ENCODE data around the gene HEMGN. TPM values are rescaled to one million over a fixed set of nuclear protein-coding genes. Genes with fewer than 3 reads are reported as not detected.
"Not testable (repeated sequence)": the region's sequence is repeated elsewhere in the genome, so short reads cannot be mapped to it uniquely, and the experiment has no call there.

The HEMGN gene
- total RNA-seq, 2 donors from 2014 or later = 1.4 TPM; not detected in 1

DNA sequence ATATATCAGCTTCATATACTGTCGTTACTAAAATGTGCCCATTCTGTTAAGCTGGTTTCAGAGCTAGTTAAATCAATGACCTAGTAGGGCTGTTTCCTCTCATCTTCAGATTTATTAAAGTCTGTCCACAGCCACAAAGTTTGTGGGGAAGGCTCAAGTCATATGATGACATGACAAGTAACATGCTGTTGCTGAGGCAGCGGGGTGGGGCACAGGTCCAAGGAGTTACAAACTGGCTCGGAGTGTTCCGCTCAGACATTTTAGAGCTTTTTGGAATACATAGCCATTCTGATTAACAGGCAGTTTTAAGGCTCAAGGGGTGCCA is 42.5 kb upstream of the HEMGN start:
- DNase-seq (ENCODE audit: low spot score) = peak; percentile 71
- WGBS = 12% methylated on average over 4 of the region's 4 CpGs

DNA sequence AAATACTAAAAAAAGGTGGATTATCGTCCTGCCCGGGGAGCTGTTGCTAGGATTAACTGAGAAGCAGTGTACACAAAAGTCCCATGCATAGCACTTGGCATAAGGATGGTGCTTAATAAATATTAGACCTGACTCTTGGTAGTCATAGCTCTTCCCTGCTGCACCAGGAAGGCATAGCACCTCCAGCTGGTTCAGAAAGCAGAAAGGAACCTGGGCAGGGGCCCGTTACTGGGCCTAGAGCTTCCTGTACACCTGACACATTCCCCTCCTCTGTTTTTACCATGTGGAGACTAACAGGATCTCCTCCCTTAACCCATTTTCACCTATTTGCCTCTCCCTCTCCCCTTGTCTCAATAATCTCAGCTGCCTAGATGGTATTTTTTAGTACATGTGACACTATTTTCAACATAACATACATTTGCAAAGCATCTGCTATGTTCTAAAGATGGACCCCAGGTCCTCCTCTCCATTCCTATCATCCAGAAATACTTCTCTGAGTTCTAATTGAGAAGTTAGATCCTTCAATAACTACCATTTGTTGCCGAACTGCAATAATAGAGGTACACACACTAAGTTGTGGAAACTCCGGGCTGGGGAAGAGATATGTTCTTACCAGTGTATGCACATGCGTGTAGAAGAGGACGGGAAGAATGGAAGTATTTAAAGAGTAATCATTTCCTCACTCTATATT is 42.0 kb upstream of the HEMGN start:
- Histone ChIP-seq H3K4me1 (replicated peaks) (peaks cover 5% of the 10 kb centered on the region), H3K27ac (peak overlapping the region; percentile 41 to 50), H3K27me3 (replicated peaks; ENCODE audit: insufficient read depth) (no peaks in the 10 kb centered on the region), H3K4me3 (no peak overlapping the region), H3K9me3 (no peaks in the 10 kb centered on the region), H3K36me3 (no peaks in the 10 kb centered on the region)
- intact Hi-C loops (cut with DNase I) = no loop called here
- no peak for DNase-seq (ENCODE audit: low spot score)
- TF ChIP-seq, protein P1, sequence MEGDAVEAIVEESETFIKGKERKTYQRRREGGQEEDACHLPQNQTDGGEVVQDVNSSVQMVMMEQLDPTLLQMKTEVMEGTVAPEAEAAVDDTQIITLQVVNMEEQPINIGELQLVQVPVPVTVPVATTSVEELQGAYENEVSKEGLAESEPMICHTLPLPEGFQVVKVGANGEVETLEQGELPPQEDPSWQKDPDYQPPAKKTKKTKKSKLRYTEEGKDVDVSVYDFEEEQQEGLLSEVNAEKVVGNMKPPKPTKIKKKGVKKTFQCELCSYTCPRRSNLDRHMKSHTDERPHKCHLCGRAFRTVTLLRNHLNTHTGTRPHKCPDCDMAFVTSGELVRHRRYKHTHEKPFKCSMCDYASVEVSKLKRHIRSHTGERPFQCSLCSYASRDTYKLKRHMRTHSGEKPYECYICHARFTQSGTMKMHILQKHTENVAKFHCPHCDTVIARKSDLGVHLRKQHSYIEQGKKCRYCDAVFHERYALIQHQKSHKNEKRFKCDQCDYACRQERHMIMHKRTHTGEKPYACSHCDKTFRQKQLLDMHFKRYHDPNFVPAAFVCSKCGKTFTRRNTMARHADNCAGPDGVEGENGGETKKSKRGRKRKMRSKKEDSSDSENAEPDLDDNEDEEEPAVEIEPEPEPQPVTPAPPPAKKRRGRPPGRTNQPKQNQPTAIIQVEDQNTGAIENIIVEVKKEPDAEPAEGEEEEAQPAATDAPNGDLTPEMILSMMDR (IDR thresholded peaks at IDR 0.05) = no peak
- no peak for TF ChIP-seq POLR2AphosphoS5 (IDR thresholded peaks at IDR 0.05)
- 54% methylated on average over 7 of the region's 7 CpGs for WGBS

More for the DNA sequence above, 42.5 kb upstream of the HEMGN start:
- Histone ChIP-seq H3K36me3 (no peaks in the 10 kb centered on the region), H3K27me3 (replicated peaks; ENCODE audit: insufficient read depth) (no peaks in the 10 kb centered on the region), H3K4me1 (replicated peaks) (peaks cover 5% of the 10 kb centered on the region), H3K27ac (peak overlapping the region; percentile 41 to 50), H3K9me3 (no peaks in the 10 kb centered on the region), H3K4me3 (no peak overlapping the region)
- intact Hi-C loops (cut with DNase I) = no loop called here
- TF ChIP-seq, protein P1 (IDR thresholded peaks at IDR 0.05) = no peak
- peak; percentile 66 for TF ChIP-seq POLR2AphosphoS5 (IDR thresholded peaks at IDR 0.05)

DNA sequence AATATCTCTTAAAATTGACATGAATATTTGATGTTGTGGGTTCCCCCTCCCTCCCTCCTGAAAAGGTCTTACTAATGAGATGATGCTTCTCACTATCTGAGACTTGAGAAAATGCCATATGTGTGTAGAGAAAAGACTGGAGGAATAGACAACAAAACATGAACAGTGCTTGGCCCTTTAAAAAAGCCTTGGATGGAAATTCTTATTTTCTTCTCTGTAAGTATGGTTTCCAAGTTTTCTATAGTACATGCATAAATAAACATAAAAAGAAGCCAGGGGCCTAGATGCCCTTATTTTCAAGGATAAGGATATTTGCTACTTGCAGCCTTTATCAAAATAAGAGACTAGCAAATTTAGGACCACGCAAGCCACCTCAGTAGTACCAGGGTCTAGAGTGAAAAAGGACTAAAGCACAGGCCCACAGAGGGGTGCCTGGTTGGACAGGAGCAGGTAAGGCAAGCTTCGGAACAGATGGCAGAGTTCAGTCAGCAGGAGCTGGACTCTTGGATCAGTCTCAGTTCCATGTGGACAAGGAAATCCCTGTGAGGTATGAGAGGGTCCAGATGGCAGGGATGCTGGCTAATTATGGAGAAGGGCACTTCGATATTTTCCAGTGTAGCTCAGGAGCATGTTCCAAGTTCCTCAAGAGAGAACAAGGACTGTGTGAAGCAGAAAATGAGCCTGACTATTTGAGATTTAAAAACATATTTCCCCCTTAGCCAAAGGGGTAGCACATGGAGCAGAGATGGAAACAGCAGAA is 40.6 kb upstream of the HEMGN start:
- H3K27me3 ChIP-seq (replicated peaks; ENCODE audit: insufficient read depth) = no peaks in the 10 kb centered on the region
- no peak for TF ChIP-seq POLR2AphosphoS5 (IDR thresholded peaks at IDR 0.05)
- TF ChIP-seq POLR2A (IDR thresholded peaks at IDR 0.05) = no peak
- H3K36me3 ChIP-seq = no peaks in the 10 kb centered on the region
- no peak overlapping the region for H3K4me3 ChIP-seq
- H3K27ac ChIP-seq = no peak overlapping the region
- intact Hi-C loops (cut with DNase I) = no loop called here
- DNase-seq (ENCODE audit: low spot score) = no peak
- 85% methylated on average over 3 of the region's 3 CpGs for WGBS
- peaks cover 5% of the 10 kb centered on the region for H3K4me1 ChIP-seq (replicated peaks)
- H3K9me3 ChIP-seq = no peaks in the 10 kb centered on the region

DNA sequence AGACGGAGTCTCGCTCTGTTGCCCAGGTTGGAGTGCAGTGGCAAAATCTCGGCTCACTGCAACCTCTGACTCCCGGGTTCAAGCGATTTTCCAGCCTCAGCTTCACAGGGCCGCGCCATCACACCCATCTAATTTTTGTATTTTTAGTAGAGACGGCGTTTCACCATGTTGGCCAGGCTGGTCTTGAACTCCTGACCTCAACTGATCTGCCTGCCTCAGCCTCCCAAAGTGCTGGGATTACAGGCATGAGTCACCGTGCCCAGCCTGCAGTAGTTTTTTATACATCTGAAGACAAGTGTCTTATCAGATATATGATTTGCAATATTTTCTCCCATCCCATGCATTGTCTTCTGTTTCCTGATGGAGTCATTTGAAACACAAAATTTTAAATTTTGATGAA is 38.7 kb upstream of the HEMGN start:
- H3K4me1 ChIP-seq (replicated peaks); H3K4me3 ChIP-seq; H3K36me3 ChIP-seq; DNase-seq (ENCODE audit: low spot score); H3K9me3 ChIP-seq; H3K27ac ChIP-seq; H3K27me3 ChIP-seq (replicated peaks; ENCODE audit: insufficient read depth); intact Hi-C loops (cut with DNase I): not testable (repeated sequence)
- WGBS = 92% methylated on average over 10 of the region's 10 CpGs

DNA sequence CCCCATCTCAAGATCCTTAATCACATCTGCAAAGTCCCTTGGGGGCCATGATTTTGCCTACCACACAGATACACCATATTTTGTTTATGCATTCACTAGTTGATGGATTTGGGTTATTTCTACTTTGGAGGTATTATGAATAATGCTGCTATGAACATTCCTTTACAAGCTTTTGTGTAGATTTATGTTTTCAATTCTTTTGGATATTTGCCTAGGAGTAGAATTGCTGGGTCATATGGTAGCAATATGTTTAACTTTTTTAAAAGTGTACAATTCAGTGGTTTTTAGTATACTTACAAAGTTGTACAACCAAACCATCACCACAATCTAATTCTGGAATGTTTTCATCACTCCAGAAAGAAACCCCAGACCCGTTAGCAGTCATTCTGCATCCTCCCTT is 37.4 kb upstream of the HEMGN start:
- H3K4me3 ChIP-seq = no peak overlapping the region
- TF ChIP-seq POLR2A (IDR thresholded peaks at IDR 0.05) = no peak
- DNase-seq (ENCODE audit: low spot score) = no peak
- no peak overlapping the region for H3K27ac ChIP-seq
- H3K9me3 ChIP-seq = no peaks in the 10 kb centered on the region
- H3K4me1 ChIP-seq (replicated peaks) = no peaks in the 10 kb centered on the region
- no peaks in the 10 kb centered on the region for H3K36me3 ChIP-seq
- 76% methylated on average over 1 of the region's 1 CpG for WGBS
- no peaks in the 10 kb centered on the region for H3K27me3 ChIP-seq (replicated peaks; ENCODE audit: insufficient read depth)
- intact Hi-C loops (cut with DNase I) = no loop called here

DNA sequence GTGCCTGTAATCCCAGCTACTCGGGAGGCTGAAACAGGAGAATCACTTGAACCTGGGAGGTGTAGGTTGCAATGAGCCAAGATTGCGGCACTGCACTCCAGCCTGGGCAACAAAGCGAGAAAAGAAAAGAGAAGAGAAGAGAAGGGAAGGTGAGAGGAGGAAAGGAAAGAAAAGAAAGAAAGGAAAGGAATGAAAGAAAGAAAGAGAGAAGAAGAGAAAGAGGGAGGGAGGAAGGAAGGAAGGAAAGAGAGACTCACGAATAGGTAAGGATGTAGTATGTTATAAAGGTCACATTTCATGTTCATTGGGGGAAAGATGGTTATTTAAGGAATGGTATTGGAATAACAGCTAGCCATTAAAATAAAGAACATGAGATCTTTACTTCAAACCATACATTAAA is 34.8 kb upstream of the HEMGN start:
- Histone ChIP-seq H3K4me1 (replicated peaks) (peaks cover 3% of the 10 kb centered on the region), H3K4me3 (no peak overlapping the region), H3K27ac (no peak overlapping the region), H3K36me3 (no peaks in the 10 kb centered on the region), H3K27me3 (replicated peaks; ENCODE audit: insufficient read depth) (no peaks in the 10 kb centered on the region), H3K9me3 (no peaks in the 10 kb centered on the region)
- intact Hi-C loops (cut with DNase I) = no loop called here
- WGBS = 86% methylated on average over 4 of the region's 4 CpGs
- DNase-seq (ENCODE audit: low spot score) = no peak
- TF ChIP-seq, protein P1 (IDR thresholded peaks at IDR 0.05) = no peak
- TF ChIP-seq POLR2AphosphoS5 (IDR thresholded peaks at IDR 0.05) = no peak
- TF ChIP-seq POLR2A (IDR thresholded peaks at IDR 0.05) = no peak
